Prostate gland (tissue), 2 donors: ENCODE data around the gene STK39.

Source experiments
- POLR2A ChIP-seq: fragments of 450-650 bp; IDR thresholded peaks from one replicate; pipeline ENCODE4 v1.6.1; 2016; ENCODE audit warnings: antibody characterized with exemption, mild to moderate bottlenecking
- TF ChIP-seq, protein P1 (sequence below), 4 experiments: fragments of 200-600 bp in 2 of 4; fragments of 450-650 bp in 2 of 4; sonication (generic) in 2 of 4; IDR thresholded peaks; 1 replicate in 3 of 4; 2 replicates in 1 of 4; pipeline ENCODE4 v1.5.1; 2016 to 2019; ENCODE audit warnings: antibody characterized with exemption in 4 of 4, mild to moderate bottlenecking in 2 of 4, moderate library complexity in 2 of 4

DNA sequence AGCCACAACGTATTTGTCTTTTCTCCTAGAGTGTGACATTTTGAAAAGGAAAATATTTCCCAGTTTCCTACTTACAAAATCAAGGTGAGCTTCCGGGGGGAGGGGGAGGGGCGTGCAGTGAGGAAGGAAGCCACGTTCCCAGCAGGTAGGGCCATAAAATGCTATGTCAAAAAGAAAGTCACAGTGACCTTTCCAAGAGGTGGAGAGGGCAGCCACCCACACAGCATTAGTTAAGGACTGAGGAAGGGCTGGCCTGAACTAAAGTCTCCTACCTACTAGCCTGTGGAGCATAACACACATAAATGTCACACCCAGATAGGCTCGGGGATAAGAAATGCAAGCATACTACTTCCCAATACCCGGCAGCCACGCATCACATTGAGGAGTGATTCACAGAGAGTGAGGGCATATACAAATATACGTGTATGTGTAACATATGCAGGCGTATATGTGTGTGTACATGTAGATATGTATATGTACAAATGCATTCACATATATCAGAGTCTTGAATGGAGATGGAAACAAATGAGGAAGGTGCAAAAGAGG, 191.1 kb downstream of the STK39 start:
- TF ChIP-seq POLR2A = no peak
- TF ChIP-seq, protein P1, sequence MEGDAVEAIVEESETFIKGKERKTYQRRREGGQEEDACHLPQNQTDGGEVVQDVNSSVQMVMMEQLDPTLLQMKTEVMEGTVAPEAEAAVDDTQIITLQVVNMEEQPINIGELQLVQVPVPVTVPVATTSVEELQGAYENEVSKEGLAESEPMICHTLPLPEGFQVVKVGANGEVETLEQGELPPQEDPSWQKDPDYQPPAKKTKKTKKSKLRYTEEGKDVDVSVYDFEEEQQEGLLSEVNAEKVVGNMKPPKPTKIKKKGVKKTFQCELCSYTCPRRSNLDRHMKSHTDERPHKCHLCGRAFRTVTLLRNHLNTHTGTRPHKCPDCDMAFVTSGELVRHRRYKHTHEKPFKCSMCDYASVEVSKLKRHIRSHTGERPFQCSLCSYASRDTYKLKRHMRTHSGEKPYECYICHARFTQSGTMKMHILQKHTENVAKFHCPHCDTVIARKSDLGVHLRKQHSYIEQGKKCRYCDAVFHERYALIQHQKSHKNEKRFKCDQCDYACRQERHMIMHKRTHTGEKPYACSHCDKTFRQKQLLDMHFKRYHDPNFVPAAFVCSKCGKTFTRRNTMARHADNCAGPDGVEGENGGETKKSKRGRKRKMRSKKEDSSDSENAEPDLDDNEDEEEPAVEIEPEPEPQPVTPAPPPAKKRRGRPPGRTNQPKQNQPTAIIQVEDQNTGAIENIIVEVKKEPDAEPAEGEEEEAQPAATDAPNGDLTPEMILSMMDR (IDR thresholded peaks at IDR 0.05) = no peak
